ENCODE results near the gene OR6B2.
"Not testable (repeated sequence)": the region's sequence is repeated elsewhere in the genome, so short reads cannot be mapped to it uniquely, and the experiment has no call there.

The OR6B2 gene

DNA sequence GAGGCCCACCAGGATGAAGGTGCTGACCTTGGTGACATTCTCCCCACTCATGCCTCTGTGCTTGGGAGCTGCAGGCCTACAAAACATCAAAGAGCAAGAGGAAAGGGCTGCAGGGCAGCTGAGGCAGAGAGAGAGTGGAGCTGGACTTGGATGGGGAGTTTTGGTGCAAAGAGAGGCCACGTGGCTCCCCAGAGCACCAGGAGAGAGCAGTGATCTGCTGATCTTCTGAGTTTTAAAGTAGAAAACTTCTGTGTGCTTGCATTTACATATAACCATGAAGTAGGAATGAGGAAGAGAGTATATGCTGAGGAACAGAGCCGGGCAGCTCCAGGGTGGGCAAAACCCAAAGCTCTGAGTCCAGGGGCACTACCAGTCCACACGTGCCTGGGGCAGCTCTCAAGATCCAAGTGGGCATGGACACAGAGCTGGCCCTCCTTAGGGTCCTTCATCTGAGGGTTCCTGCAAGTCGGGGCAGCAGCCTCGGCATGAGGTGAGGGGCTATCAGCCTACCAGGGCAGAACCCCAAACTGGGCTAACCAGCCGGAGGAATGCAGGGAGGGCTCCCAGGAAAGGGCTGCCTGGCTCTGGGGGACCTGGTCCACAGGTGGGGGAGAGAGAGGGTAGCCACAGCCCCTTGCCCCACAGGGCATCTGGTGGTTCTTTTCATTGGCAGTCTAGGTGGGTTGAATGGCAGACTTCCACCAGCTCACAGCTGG, at the start of gene OR6B2:
TSS of gene OR6B2 (minus strand) at position 51 of the 716 bp plus-strand sequence. CDS start at position 51, 0 bp downstream.
- no peak for DNase-seq (ENCODE audit: low read depth in 2 of 2, low spot score in 1 of 2)

DNA sequence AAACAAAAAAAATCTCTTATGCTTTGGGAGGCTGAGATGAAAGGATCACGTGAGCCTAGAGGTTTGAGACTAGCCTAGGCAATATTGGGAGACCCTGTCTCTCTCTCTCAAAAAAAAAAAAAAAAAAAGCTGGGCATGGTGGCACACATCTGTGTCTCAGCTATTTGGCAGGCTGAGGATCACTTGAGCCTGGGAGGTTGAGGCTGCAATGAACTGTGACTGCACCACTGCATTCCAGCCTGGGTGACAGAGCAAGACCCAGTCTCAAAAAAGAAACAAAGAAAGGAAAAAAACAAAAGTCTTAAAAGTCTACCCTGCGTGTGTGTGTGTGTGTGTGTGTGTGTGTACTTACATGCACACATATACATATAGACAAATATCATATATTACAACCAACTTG, 48.4 kb upstream of the OR6B2 start:
- DNase-seq (ENCODE audit: low read depth in 2 of 2, low spot score in 1 of 2): no peak

DNA sequence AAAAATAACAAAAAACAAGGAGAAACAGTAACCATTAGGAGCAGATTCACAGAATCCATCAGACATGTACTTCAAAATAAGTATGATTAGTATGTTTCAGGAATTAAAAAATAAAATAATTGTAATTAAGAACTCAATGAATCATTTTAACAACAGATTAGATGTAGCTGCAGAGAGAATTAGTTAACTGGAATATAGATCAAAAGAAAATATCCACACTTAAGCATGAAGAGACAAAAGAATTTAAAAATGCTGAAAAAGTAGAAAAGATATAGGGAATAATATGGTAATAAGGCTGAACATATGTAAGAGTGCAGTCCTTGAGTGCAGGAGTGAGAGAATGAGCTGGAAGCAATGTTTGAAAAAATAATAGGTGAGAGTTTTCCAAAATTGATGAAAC, 47.2 kb upstream of the OR6B2 start:
- DNase-seq (ENCODE audit: low read depth in 2 of 2, low spot score in 1 of 2): no peak

DNA sequence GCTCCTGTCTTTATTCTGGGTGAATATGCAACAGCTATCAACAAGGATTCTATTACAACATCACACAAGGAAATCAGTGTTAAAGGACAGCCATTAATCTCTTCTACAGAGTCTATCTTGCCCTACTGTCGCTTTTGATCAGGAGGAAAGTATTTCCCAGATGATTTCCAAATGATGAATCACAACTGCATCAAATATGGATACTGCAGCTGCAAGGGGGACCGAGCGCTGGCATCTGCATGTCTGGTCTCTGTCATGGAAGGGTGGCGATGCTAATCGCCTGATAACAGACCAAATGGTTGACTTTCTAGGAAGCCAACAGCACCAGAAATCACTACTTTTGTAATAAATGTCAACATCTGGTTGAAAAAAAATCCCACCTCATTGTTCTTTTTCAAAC, 44.3 kb upstream of the OR6B2 start:
- DNase-seq (ENCODE audit: low read depth in 2 of 2, low spot score in 1 of 2): no peak

DNA sequence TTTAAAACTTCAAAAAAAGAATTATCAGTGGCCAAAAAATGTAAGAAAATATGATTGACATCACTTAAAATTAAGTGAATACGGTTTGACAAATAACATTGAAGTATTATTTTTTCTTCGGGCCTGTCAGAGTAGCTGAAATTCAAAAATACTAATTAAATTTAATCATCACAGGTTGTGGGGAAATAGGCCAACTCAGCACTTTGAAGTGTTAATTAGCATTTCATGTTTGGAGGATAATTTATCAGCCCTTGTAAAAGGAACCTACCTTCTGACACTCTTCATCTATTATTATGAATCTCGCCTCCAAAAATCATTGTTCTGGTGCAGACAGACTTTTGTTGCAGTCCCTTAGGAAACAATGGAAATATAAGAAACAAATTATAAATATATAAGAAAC, 40.7 kb upstream of the OR6B2 start:
- no peak for DNase-seq (ENCODE audit: low read depth in 2 of 2, low spot score in 1 of 2)

DNA sequence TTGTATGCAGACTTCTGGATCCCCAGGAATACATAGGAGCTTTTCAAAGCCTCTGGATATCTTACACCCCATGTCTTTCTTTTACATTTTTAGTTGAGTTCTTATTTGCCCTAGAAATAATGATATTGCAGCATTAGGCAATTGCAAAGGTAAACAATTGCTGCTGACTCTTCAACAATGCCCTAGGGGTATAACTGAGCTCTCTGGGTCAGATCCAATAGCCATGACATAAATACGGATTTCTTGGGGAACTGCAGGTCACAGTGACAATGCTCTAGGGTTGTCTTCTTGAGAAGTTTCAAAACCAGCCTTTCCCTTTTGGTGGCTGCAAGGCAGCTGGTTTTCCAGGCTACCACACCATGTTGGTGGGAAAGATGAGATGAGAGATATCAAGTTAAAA, 39.6 kb upstream of the OR6B2 start:
- DNase-seq (ENCODE audit: low read depth in 2 of 2, low spot score in 1 of 2): no peak

DNA sequence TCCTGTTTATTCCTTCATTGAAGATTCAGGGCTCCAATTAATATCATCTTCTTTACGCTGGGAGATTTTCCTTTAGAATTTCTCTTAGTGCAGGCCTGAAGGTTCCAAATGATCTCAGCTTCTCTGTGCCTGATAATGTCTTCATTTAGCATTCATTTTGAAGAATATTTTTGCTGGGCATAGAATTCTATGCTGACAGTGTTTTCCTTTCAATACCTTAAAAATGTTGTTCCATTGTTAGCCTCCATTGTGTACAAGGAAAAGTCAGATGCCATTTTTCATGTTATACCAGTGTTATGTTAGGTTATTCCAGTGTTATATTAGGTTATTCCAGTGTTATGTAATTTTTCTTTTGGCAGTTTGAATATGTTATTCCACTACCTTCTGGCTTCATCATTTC, 38.0 kb upstream of the OR6B2 start:
- no peak for DNase-seq (ENCODE audit: low read depth in 2 of 2, low spot score in 1 of 2)

DNA sequence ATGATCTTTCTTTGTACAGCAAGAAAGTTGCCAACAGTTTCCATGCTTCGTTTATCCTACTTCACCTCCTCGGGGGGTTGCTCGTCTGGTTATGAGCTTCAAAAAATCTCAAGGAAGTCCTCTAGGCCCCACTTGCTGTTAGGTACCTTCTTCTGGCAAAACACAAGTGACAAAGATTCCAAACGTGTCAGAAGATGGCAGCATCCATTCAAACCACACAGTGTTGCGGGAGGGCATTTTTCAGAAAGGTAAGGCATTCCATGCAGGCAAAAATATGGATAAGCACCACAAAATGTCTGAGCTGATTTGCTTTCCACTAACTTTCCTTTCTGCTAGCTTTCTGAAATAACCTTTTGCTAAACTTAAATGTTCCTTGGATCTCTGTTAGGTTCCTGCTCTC, 36.3 kb upstream of the OR6B2 start:
- DNase-seq (ENCODE audit: low read depth in 2 of 2, low spot score in 1 of 2): no peak

DNA sequence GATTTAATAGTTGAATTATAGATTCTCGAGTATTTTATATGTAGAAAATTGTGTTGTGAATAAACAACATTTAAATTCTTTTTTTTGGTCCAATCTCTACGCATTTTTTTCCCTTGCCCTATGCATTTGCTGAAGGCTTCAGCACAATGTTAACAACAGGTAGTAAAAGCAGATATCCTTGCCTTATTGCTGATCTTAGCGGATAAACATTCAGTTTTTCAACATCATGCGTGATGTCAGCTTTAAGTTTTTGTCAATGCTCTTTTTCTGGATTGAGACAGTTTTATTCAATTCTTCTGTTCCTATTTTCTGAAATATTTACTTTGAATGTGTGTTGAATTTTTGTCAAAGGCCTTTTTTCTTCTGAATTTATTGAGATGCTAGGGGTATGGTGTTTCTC, 34.7 kb upstream of the OR6B2 start:
- no peak for DNase-seq (ENCODE audit: low read depth in 2 of 2, low spot score in 1 of 2)

DNA sequence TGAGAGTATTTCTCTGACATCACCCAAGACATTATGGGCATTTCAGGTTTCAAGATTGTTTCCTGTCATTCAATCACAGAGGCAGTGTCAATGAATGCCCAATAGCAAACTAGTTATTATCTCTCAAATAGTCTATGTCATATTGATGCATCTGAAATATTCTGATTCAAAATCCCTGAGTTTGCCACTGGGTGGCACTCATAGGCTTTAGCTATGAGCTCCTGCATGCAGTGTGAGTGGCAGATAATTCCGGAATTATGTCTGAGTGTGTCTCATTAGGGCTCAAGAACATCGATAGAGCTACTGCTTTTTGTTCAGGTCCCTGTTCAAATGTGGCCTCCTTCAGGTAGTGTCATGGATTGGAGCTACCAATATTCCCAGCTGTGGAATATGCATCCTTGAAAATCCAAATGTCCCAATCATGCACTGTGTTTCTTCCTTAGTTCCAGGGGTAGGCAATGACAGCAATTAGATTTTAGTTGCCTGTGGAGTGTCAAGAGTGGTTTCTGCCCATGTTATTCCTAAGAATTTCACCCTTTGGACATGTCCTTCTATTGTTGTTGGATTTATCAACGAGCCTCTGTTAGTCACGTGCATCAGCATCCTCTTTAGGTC, 30.9 kb upstream of the OR6B2 start:
- no peak for DNase-seq (ENCODE audit: low read depth in 2 of 2, low spot score in 1 of 2)

DNA sequence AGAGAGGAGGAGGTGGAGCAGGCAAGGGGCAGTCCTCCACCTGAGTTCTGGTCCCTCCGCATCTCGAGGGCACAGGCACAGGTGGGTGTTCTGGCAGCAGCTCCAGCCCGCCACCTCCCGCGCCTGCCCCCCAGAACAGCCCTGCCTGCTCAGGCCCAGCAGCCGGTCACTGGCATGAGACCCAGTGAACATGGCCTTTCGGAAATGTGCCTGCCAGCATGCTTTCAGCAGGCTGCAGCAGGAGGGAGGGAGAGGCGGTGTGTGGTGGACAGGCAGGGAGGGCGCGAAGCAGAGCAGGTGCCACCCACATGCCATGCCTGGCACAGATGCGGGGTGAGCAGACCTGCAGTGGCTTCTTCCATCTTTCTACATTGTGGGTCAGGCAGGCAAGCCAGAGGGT, 26.4 kb upstream of the OR6B2 start:
- no peak for DNase-seq (ENCODE audit: low read depth in 2 of 2, low spot score in 1 of 2)

DNA sequence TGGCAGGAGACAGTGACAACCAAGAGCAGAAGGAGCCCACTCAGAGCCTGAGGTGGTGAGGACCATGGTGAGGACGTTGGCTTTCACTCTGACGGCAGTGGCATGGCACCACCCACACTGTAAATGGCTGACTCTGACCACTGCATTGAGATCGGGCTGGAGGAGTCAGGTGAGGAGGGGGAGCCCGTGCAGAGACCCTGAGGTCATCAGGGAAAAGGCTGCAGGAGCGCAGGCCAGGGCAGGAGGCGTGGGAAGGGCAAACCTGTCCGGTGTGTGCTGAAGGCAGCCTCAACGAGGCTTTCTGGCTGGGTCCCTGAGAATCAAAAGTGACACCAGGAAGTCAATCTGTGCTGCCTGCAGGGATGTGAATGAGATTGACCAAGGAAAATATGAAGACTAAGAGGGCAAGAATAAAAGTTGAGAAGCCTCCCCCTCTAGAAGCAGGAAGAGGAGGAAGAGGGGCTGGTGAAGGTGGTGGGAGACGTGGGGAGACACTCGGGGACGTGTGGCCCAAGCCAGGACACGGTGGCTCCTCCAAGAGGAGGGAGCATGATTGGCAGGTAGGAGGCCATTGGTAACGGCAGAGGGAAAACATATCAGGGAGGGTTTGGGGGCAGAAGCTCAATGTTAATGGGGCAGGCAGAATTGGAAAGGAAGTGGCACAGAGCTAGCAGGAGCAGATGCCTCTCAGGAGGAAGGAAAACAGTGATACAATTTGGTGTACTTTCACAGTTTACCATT, 25.1 kb upstream of the OR6B2 start:
- no peak for DNase-seq (ENCODE audit: low read depth in 2 of 2, low spot score in 1 of 2)

DNA sequence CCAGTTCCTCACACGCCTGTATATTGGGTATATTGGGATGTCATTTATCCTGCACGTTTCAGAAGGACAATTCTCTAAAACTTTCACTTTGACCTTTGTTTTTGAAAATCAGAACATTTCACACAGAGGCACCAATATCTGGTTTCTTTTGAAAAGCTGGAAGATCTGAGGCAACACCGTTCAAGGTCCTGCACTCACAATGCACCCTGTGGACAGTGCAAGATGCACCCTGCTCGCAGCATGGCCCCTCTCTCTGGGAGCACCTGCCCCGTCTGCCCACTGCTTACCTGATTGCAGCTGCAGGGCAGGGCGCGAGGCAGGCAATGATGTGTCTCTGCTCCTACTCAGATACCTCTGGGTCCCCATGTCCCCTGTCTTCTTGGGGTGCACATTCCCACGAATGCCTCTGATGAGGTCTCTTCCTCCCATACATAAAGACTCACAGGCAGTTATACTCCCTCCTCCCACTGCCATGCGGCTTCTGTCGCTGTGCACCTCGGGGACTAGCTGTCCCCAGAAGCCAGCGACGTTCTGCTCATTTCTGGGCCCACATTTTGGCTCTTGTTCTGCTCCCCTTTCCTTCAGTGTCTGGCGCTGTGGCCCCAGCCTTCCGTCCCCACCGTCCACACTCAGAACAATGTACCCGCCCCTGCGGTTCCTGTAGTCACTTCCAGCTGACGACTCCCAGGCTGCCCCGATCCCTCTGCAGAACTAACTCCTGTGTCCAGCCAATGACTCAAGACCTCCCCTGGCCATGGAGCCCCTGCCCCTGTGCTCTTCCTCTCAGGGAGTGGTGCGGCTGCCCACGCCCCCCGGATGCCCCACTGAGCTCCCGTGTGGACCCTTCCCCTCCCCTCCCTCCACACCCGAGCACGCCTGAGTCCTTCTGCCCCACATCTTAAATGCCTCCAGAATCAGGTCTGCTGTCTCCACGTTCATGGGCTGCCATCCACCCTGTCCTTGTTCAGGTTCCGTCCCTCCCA, 23.2 kb upstream of the OR6B2 start, which contains the start of gene OR6B3:
TSS of gene OR6B3 (minus strand) at position 349 of the 983 bp plus-strand sequence.
- DNase-seq (ENCODE audit: low read depth in 2 of 2, low spot score in 1 of 2): no peak

DNA sequence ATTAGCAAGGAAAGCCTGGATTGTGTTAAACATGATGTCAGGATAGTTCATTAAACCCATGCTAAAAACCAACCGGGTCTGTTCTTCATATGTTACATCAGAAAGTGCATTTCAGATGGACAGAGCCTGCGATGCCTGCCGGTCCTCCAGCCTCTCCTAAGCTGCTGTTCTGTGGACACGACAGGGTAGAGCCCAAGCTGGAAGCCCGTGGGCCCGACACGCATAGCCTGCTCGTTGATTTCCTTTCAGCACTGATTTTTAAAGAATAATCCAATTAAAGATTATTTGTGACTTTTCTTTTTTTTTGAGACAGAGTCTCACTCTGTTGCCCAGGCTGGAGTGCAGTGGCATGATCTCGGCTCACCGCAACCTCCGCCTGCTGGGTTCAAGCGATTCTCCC, 22.3 kb upstream of the OR6B2 start:
- no peak for DNase-seq (ENCODE audit: low read depth in 2 of 2, low spot score in 1 of 2)

DNA sequence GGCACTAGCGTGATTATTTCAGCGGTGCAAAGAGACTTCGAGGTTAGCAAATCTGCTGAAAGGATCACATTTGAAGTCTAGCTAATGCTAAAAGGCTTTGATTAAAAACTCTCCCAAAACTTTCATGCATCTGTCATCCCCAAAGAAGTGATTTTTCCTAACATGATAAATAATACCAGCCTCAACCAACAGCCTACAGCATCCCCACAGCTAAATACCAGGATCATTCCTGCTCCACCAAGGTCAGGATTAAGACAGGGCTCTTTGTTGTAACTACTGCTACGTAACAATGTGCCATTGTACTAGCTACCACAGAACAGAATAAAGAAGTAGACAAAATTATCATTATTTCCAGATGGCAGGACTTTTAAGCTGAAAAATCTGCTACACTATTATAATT, 21.5 kb upstream of the OR6B2 start:
- DNase-seq (ENCODE audit: low read depth in 2 of 2, low spot score in 1 of 2): no peak

DNA sequence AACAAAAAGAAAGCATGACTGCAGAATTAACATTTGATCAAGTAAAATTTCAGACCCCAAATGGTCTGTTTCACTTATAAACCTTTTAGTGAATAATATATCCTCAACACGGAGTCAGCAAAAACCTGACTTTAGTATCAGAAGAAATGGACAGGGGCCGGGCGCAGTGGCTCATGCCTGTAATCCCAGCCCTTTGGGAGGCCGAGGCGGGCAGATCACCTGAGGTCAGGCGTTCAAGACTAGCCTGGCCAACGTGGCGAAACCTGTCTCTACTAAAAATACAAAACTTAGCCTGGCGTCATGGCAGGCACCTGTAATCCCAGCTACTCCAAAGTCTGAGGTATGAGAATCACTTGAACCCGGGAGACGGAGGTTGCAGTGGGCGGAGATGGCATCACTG, 20.0 kb upstream of the OR6B2 start:
- DNase-seq (ENCODE audit: low read depth in 2 of 2, low spot score in 1 of 2): no peak

DNA sequence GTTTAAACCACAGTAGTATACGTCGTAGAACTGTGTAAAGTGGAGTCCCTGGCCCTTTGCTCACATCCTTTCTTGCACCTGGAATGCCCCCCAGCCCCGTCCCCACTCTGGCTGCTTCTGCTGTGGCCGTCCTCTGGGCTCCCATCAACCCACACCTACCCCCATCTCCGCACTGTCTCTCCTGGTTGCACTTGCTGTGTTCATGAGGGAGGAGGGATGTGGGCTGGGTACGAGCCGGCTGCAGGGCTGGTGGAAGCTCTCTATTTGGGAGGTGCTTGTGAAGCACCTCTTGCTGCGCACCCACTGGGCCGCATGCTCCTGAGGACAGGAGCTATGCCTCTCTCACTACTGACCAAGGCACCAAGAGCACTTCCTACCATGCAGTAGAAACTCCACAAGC, 18.0 kb upstream of the OR6B2 start:
- no peak for DNase-seq (ENCODE audit: low read depth in 2 of 2, low spot score in 1 of 2)

DNA sequence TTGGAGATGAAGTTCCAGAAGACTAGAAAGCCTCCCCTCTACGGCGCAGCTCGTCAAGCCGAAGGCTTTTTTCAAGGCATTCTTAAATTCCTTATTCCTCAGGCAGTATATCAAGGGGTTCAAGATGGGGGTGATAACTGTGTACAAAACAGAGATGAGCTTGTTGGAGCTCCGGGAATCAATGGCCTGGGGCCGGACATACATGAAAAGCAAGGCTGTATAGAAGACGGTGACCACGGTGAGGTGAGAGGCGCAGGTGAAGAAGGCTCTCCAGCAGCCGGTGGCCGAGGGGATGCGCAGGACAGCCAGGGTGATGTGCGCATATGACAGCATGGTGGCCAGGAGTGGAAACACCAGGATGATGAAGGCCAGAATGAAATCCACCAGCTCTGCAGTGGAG, 14.9 kb upstream of the OR6B2 start:
- DNase-seq (ENCODE audit: low read depth in 2 of 2, low spot score in 1 of 2): no peak

DNA sequence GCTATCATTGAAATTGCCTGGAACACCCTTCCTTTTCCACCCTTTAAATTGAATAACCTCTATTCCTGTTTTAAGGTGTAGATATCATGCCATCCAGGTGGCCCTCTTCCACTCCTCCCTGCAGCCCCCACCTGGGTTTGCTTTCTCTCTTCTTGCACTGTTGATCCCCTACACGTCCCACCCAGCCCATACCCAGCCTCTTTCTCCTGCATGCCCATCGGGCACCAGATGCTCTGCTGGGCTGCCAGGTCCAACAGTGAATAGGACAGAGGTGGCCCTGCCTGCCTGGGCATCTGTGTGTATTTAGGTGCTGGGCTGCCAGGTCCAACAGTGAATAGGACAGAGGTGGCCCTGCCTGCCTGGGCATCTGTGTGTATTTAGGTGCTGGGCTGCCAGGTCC, 13.9 kb upstream of the OR6B2 start:
- DNase-seq (ENCODE audit: low read depth in 2 of 2, low spot score in 1 of 2): not testable (repeated sequence)

DNA sequence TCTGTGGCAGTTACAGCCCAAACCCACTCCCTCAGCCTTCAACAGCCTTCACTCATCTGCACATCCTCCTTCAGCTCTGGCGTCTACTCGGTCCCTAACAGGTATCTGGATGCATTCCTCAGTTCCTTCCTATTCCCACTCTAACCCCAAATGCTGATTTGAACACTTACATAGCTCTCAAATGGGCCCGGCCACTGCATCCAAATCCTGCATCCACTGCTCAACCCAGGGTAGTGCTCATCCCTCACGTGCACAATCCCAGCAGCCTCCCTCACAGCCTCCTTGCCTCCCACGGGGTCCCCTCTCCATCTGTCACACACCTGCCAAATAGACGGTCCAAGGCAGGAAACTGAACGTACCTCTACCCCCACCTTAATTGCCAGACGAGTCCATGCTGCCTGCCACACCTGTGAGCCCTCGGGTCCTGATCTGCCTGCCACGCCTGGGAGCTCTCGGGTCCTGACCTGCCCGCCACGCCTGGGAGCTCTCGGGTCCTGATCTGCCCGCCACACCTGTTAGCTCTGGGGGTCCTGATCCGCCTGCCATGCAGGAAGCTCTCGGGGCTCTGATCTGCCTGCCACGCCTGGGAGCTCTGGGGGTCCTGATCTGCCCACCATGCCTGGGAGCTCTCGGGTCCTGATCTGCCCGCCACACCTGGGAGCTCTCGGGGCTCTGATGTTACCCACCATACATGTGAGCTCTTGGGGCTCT, 13.2 kb upstream of the OR6B2 start:
- DNase-seq (ENCODE audit: low read depth in 2 of 2, low spot score in 1 of 2): no peak

DNA sequence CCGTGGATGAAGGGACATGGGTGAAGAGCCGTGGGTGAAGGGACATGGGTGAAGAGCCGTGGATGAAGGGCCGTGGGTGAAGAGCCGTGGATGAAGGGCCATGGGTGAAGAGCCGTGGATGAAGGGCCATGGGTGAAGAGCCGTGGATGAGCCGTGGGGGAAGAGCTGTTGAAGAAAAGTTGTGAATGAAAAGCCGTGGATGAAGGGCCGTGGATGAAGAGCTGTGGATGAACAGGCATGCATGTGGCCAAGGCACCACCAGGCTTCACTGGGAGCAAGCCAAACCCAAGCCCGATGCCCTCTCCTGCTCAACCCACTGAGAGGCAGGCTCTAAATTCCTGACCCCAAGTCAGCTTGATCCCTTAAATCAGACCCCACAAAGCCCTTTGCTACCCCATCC, 12.5 kb upstream of the OR6B2 start:
- no peak for DNase-seq (ENCODE audit: low read depth in 2 of 2, low spot score in 1 of 2)
